ENCODE data around the gene ARID3B. TPM values are rescaled to one million over a fixed set of nuclear protein-coding genes. Genes with fewer than 3 reads are reported as not detected.

ARID3B gene
- total and polyA plus RNA-seq, 4 donors, result 6.6 to 10.5 (median 10.2) TPM

DNA sequence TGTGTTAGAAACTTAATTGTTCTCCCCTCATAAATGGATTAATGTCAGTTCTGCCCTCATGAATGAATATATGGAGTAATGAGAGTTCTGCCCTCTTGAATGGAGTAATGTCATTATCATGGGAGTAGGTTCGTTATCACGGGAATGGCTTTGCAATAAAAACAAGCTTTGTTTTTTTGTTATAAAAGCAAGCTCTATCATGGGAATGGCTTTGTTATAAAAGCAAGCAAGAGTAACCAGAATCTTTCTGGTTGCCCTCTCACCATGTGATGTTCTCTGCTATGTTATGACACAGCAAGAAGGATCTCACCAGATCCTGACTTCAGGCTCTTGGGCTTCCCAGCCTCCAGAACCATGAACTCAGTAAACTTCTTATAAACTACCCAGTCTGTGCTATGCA, 41.7 kb upstream of the ARID3B start:
- H3K9me3 ChIP-seq (ENCODE audit: control insufficient read depth in 4 of 4, insufficient read depth in 3 of 4, low read length in 3 of 4), result no peaks in the 10 kb centered on the region
- no peak overlapping the region for H3K4me3 ChIP-seq
- no peaks in the 10 kb centered on the region for H3K4me1 ChIP-seq (ENCODE audit: control insufficient read depth in 5 of 5, insufficient read depth in 5 of 5, low read length in 5 of 5)
- no peaks in the 10 kb centered on the region for H3K27me3 ChIP-seq (ENCODE audit: control insufficient read depth in 3 of 3, insufficient read depth in 3 of 3, low read length in 2 of 3)
- TF ChIP-seq, protein P1, sequence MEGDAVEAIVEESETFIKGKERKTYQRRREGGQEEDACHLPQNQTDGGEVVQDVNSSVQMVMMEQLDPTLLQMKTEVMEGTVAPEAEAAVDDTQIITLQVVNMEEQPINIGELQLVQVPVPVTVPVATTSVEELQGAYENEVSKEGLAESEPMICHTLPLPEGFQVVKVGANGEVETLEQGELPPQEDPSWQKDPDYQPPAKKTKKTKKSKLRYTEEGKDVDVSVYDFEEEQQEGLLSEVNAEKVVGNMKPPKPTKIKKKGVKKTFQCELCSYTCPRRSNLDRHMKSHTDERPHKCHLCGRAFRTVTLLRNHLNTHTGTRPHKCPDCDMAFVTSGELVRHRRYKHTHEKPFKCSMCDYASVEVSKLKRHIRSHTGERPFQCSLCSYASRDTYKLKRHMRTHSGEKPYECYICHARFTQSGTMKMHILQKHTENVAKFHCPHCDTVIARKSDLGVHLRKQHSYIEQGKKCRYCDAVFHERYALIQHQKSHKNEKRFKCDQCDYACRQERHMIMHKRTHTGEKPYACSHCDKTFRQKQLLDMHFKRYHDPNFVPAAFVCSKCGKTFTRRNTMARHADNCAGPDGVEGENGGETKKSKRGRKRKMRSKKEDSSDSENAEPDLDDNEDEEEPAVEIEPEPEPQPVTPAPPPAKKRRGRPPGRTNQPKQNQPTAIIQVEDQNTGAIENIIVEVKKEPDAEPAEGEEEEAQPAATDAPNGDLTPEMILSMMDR (IDR thresholded peaks at IDR 0.05; ENCODE audit: control extremely low read depth, extremely low read depth), result no peak
- DNase-seq (no peak), ATAC-seq (ENCODE audit: insufficient read depth, low FRiP score) (no peak)
- H3K9ac ChIP-seq (ENCODE audit: insufficient read depth in 1 of 2, low read length in 2 of 2), result no peak overlapping the region
- 93 to 96% methylated on average over 2 of the region's 2 CpGs for WGBS, 2 donors
- no peak overlapping the region for H3K27ac ChIP-seq (ENCODE audit: low read depth in 1 of 2, low read length in 1 of 2)
- peaks cover 0 to 4% (median 2%) of the 10 kb centered on the region in 4 donors for H3K36me3 ChIP-seq (ENCODE audit: control insufficient read depth in 4 of 4, insufficient read depth in 4 of 4, low read length in 4 of 4)

DNA sequence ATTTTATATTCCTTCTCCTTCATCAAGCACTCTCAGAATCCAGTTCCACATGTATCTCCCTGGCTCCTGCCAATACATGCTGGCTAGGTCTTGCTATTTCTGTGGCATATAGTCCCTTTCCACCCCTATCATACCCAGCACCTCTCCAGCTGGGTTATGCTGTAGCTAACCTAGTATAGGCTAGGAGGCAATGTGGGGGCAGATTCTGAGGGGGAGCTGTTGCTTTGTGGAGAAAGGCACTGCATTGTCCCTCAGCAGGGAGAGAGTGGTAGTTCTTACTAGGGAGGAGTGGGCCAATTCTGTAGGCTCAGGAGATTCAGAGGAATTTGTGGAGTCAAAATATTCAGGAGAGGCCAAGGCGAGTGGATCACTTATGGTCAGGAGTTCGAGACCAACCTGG, 40.6 kb upstream of the ARID3B start:
- no peaks in the 10 kb centered on the region for H3K27me3 ChIP-seq (ENCODE audit: control insufficient read depth in 3 of 3, insufficient read depth in 3 of 3, low read length in 2 of 3)
- H3K27ac ChIP-seq (ENCODE audit: low read depth in 1 of 2, low read length in 1 of 2), result no peak overlapping the region
- ATAC-seq (ENCODE audit: insufficient read depth, low FRiP score) (no peak), DNase-seq (no peak)
- WGBS, 2 donors, result 98 to 100% methylated on average over 2 of the region's 2 CpGs
- H3K36me3 ChIP-seq (ENCODE audit: control insufficient read depth in 4 of 4, insufficient read depth in 4 of 4, low read length in 4 of 4), result peaks cover 0 to 4% (median 2%) of the 10 kb centered on the region in 4 donors
- no peak overlapping the region for H3K4me3 ChIP-seq
- no peaks in the 10 kb centered on the region for H3K9me3 ChIP-seq (ENCODE audit: control insufficient read depth in 4 of 4, insufficient read depth in 3 of 4, low read length in 3 of 4)
- TF ChIP-seq, protein P1 (IDR thresholded peaks at IDR 0.05; ENCODE audit: control extremely low read depth, extremely low read depth), result no peak
- H3K9ac ChIP-seq (ENCODE audit: insufficient read depth in 1 of 2, low read length in 2 of 2), result no peak overlapping the region
- H3K4me1 ChIP-seq (ENCODE audit: control insufficient read depth in 5 of 5, insufficient read depth in 5 of 5, low read length in 5 of 5), result no peaks in the 10 kb centered on the region

DNA sequence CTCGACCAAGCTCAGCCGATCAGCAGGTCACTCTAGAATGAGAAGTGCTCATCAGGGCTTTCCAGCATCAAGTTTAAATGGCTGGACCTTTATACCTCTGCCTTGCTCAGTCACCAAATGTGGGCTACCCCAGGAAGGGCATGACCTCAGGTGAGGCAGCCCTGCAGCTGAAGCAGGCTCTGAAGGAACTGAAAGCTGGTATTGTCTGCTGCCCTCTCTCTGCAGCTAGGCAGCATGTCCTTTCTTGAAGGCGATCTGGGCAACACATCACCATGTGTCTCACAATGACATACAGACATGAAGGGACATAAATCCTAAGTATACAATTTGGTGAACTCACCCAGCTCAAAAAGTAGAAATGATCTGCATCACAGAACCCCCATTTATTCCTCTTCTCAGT, 38.7 kb upstream of the ARID3B start:
- no peaks in the 10 kb centered on the region for H3K4me1 ChIP-seq (ENCODE audit: control insufficient read depth in 5 of 5, insufficient read depth in 5 of 5, low read length in 5 of 5)
- H3K9ac ChIP-seq (ENCODE audit: insufficient read depth in 1 of 2, low read length in 2 of 2), result no peak overlapping the region
- no peak overlapping the region for H3K27ac ChIP-seq (ENCODE audit: low read depth in 1 of 2, low read length in 1 of 2)
- TF ChIP-seq, protein P1 (IDR thresholded peaks at IDR 0.05; ENCODE audit: control extremely low read depth, extremely low read depth), result no peak
- H3K36me3 ChIP-seq (ENCODE audit: control insufficient read depth in 4 of 4, insufficient read depth in 4 of 4, low read length in 4 of 4), result peaks cover 0 to 4% (median 1%) of the 10 kb centered on the region in 4 donors
- no peak overlapping the region for H3K4me3 ChIP-seq
- 75 to 92% methylated on average over 3 of the region's 3 CpGs for WGBS, 2 donors
- H3K27me3 ChIP-seq (ENCODE audit: control insufficient read depth in 3 of 3, insufficient read depth in 3 of 3, low read length in 2 of 3), result no peaks in the 10 kb centered on the region
- no peak for DNase-seq
- ATAC-seq (ENCODE audit: insufficient read depth, low FRiP score), result no peak
- H3K9me3 ChIP-seq (ENCODE audit: control insufficient read depth in 4 of 4, insufficient read depth in 3 of 4, low read length in 3 of 4), result no peaks in the 10 kb centered on the region

DNA sequence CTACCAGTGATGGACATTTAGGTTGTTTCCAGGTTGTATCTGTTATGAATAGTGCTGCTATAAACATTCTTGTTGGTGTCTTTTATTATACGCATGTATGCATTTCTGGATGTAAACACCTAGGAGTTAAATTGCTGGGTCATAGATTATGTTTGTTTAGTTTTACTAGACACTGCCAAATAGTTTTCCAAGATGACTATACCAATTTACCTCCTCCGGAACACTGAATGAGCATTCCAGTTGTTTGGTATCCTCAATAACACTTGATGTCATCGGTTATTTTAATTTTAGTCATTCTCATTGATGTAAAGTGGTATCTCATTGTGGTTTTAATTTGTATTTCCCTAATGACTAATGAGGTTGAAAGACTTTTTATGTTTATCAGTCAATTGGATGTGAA, 36.6 kb upstream of the ARID3B start:
- 83 to 90% methylated on average over 3 of the region's 3 CpGs for WGBS, 2 donors
- H3K27me3 ChIP-seq (ENCODE audit: control insufficient read depth in 3 of 3, insufficient read depth in 3 of 3, low read length in 2 of 3), result no peaks in the 10 kb centered on the region
- DNase-seq, result no peak
- no peak for ATAC-seq (ENCODE audit: insufficient read depth, low FRiP score)
- peaks cover 0 to 4% (median 1%) of the 10 kb centered on the region in 4 donors for H3K36me3 ChIP-seq (ENCODE audit: control insufficient read depth in 4 of 4, insufficient read depth in 4 of 4, low read length in 4 of 4)
- no peak overlapping the region for H3K27ac ChIP-seq (ENCODE audit: low read depth in 1 of 2, low read length in 1 of 2)
- no peaks in the 10 kb centered on the region for H3K9me3 ChIP-seq (ENCODE audit: control insufficient read depth in 4 of 4, insufficient read depth in 3 of 4, low read length in 3 of 4)
- TF ChIP-seq, protein P1 (IDR thresholded peaks at IDR 0.05; ENCODE audit: control extremely low read depth, extremely low read depth), result no peak
- no peaks in the 10 kb centered on the region for H3K4me1 ChIP-seq (ENCODE audit: control insufficient read depth in 5 of 5, insufficient read depth in 5 of 5, low read length in 5 of 5)
- H3K4me3 ChIP-seq, result no peak overlapping the region
- no peak overlapping the region for H3K9ac ChIP-seq (ENCODE audit: insufficient read depth in 1 of 2, low read length in 2 of 2)
